ENCODE measurements around the gene STBD1.

DNA sequence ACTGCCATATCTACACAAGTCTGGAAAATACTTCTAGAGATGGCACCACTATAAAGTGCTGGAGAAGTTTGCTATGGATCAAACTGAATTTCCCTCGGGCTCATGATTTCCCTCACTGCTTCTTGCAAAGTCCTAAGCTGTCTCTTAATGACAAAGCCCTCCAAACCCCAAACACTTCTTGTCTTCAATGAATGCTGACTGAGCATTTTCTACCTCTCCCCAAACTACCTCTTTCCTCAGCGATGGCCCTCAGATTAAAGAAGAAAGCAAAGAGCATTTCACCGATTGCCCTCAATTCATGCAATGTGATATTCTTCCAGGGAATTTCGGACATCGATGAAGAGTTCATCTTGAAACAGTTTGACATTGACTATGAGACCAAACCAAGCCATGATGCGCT is 35.3 kb upstream of the STBD1 start:
- TF ChIP-seq, protein P1, sequence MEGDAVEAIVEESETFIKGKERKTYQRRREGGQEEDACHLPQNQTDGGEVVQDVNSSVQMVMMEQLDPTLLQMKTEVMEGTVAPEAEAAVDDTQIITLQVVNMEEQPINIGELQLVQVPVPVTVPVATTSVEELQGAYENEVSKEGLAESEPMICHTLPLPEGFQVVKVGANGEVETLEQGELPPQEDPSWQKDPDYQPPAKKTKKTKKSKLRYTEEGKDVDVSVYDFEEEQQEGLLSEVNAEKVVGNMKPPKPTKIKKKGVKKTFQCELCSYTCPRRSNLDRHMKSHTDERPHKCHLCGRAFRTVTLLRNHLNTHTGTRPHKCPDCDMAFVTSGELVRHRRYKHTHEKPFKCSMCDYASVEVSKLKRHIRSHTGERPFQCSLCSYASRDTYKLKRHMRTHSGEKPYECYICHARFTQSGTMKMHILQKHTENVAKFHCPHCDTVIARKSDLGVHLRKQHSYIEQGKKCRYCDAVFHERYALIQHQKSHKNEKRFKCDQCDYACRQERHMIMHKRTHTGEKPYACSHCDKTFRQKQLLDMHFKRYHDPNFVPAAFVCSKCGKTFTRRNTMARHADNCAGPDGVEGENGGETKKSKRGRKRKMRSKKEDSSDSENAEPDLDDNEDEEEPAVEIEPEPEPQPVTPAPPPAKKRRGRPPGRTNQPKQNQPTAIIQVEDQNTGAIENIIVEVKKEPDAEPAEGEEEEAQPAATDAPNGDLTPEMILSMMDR (IDR thresholded peaks at IDR 0.05; ENCODE audit: borderline replicate concordance, extremely low read depth, low read length, poor library complexity, severe bottlenecking): no peak
- no peak for TF ChIP-seq EZH2 (IDR thresholded peaks at IDR 0.05; ENCODE audit: borderline replicate concordance, low read depth, low read length, severe bottlenecking)

Measured in DND-41 (cell line).